GM12891 (cell line): Measurements from ENCODE around the gene UNC50.

Source experiments
- POLR2A ChIP-seq: IDR thresholded peaks from 2 replicates; pipeline ENCODE4 v1.6.1; 2011; ENCODE audit warnings: low read depth, low read length, control low read depth
- TAF1 ChIP-seq: IDR thresholded peaks from 2 replicates; pipeline ENCODE4 v1.6.1; 2011; ENCODE audit warnings: low read depth, low read length, control low read depth

- TF ChIP-seq TAF1 (no peak), POLR2A (no peak)
Observed at GRCh38 chr2:98637401-98638147, 29.2 kb downstream of the UNC50 start.
